ENCODE data around the gene PARVA. TPM values are rescaled to one million over a fixed set of nuclear protein-coding genes. Genes with fewer than 3 reads are reported as not detected.

Gene PARVA
- total and polyA plus RNA-seq, 2 of the 8 experiments (the other 6 are each of a cell fraction or from before 2014, with no cell fraction given), result 3.1 to 13.5 TPM

- TF ChIP-seq SIX5 (IDR thresholded peaks at IDR 0.05; ENCODE audit: low read depth, low read length), result no peak
- no peak for TF ChIP-seq EP300 (IDR thresholded peaks at IDR 0.05; ENCODE audit: borderline replicate concordance in 1 of 2, low read depth in 2 of 2, low read length in 2 of 2)
These were observed 22.0 kb downstream of the PARVA start (continued) for GRCh38 chr11:12399355-12399754.

Measured in H1 (cell line).